PC-9 (cell line): Measurements from ENCODE around the gene TYW3. TPM values are rescaled to one million over a fixed set of nuclear protein-coding genes. Genes with fewer than 3 reads are reported as not detected.
"Not testable (repeated sequence)": the region's sequence is repeated elsewhere in the genome, so short reads cannot be mapped to it uniquely, and the experiment has no call there.

Source experiments
- BruUV-seq: library from RNA; stranded (reverse); fragments of 400-500 nt; replicated peaks from 2 replicates; lab custom pipeline; 2021; lab: Mats Ljungman, UMichigan
- CTCF ChIA-PET: fragments of 300-600 bp; sonication (Branson Sonifier 250); formaldehyde crosslinking; loops from one replicate; lab custom pipeline; 2022; ENCODE audit warnings: antibody characterized with exemption; lab: Charles Lee
- POLR2A ChIA-PET: fragments of 300-600 bp; sonication (Branson Sonifier 250); formaldehyde crosslinking; loops from one replicate; lab custom pipeline; 2022; ENCODE audit warnings: antibody characterized with exemption; ENCODE audit not compliant: unreplicated experiment; lab: Charles Lee
- DNase-seq, 2 experiments: peaks; one replicate each; pipeline versions ENCODE4 v3.0.0 to v3.0.0-alpha.2; 2015 to 2022; ENCODE audit warnings: mixed read lengths in 1 of 2
- H2AFZ ChIP-seq: fragments of 200-600 bp; sonication (generic); 2 replicates; pipeline ENCODE4 v1.8.1; 2017; ENCODE audit warnings: antibody characterized with exemption
- H3F3A ChIP-seq: fragments of 200-600 bp; sonication (generic); 2 replicates; pipeline ENCODE4 v1.8.1; 2017; ENCODE audit warnings: antibody characterized with exemption, mild to moderate bottlenecking, low read depth; ENCODE audit not compliant: insufficient read depth
- H3K27ac ChIP-seq: fragments of 200-600 bp; sonication (generic); 2 replicates; pipeline ENCODE4 v1.6.1; 2016; ENCODE audit warnings: mixed run types
- H3K27me3 ChIP-seq: fragments of 200-600 bp; sonication (generic); 2 replicates; pipeline ENCODE4 v1.6.1; 2016; ENCODE audit warnings: low read depth, mixed run types; ENCODE audit not compliant: insufficient read depth
- H3K36me3 ChIP-seq: fragments of 200-600 bp; sonication (generic); 2 replicates; pipeline ENCODE4 v1.6.1; 2016; ENCODE audit warnings: low read depth, mixed run types
- H3K4me1 ChIP-seq: fragments of 200-600 bp; sonication (generic); replicated peaks from 2 replicates; pipeline ENCODE4 v1.6.1; 2016; ENCODE audit warnings: mixed run types; ENCODE audit not compliant: insufficient read depth
- H3K4me2 ChIP-seq: fragments of 200-600 bp; sonication (generic); 2 replicates; pipeline ENCODE4 v1.6.1; 2017; ENCODE audit warnings: mixed run types
- H3K4me3 ChIP-seq: fragments of 200-600 bp; sonication (generic); 2 replicates; pipeline ENCODE4 v1.6.1; 2016; ENCODE audit warnings: mixed run types
- H3K79me2 ChIP-seq: fragments of 200-600 bp; sonication (generic); 2 replicates; pipeline ENCODE4 v1.6.1; 2017; ENCODE audit warnings: low read depth, mixed run types
- H3K9me2 ChIP-seq: fragments of 200-600 bp; sonication (generic); 2 replicates; pipeline ENCODE4 v1.8.1; 2017; ENCODE audit warnings: mild to moderate bottlenecking; ENCODE audit not compliant: insufficient read depth
- H3K9me3 ChIP-seq: fragments of 200-600 bp; sonication (generic); 2 replicates; pipeline ENCODE4 v1.8.1; 2016; ENCODE audit warnings: low read depth; ENCODE audit not compliant: insufficient read depth
- H4K20me1 ChIP-seq: fragments of 200-600 bp; sonication (generic); 2 replicates; pipeline ENCODE4 v1.8.1; 2017; ENCODE audit not compliant: insufficient read depth
- EZH2 ChIP-seq: fragments of 200-600 bp; sonication (generic); IDR thresholded peaks from 2 replicates; pipeline ENCODE4 v1.8.0; 2017; ENCODE audit warnings: antibody characterized with exemption, low read depth
- intact Hi-C: fragments of 100-400 bp; cut with micrococcal nuclease; formaldehyde crosslinking; loops from one replicate; pipeline ENCODE4 v1.10.0; 2022; ENCODE audit not compliant: unreplicated experiment
- total RNA-seq: library from RNA; stranded (reverse); gene quantifications from 2 replicates; pipeline ENCODE4 v1.2.3, GENCODE V29; 2021
- TF ChIP-seq, protein P1 (sequence below): fragments of 200-600 bp; sonication (generic); conservative IDR thresholded peaks from 2 replicates; pipeline ENCODE4 v1.6.1; 2017; ENCODE audit warnings: mixed run types, antibody characterized with exemption, mild to moderate bottlenecking, moderate library complexity

TYW3 gene
- total RNA-seq, 1 experiment from 2014 or later, result 19.8 TPM

DNA sequence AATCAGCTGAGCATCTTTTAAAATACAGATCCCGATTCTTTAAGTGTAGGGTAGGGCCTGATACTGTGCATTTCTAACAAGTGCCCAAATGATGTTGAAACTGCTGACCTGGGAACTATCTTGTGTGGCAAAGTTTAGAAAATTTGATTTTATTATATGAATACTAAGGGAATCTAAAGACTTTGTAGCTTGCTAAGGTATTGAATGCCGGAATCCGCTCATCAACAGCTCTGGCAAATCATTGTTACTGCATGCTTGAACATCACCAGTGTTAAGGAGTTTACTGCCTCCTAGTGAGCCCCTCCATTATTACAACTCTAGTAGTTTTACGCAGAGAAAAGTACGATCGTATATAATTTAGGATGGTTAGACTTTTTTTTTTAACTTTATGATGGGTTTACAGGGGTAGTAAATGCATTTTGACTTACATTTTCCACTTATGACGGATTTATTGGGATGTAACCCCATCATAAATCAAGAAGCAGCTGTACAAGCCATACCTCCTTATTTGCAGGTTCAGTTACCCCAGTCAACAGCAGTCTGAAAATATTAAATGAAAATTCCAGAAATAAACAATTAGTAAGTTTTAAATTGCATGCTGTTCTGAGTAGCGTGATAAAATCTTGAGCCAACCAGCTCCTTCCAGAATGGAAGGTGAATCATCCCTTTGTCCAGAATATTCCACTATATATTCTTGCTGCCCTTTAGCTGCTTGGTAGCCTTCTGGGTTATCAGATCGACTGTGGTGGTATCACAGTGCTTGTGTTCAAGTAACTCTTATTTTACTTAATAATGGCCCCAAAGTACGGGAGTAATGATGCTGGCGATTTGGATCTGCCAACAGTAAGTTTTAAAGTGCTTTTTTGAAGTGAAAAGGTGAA is 892 bp downstream of the TYW3 start:
- Histone ChIP-seq H3K4me3 (peak overlapping the region; percentile 95), H3K9me2 (no peaks in the 10 kb centered on the region), H3K27ac (peak overlapping the region; percentile 84), H3K4me2 (peak overlapping the region; percentile 87), H3K36me3 (peaks cover 23% of the 10 kb centered on the region), H2AFZ (peak overlapping the region; percentile 97), H3K4me1 (peaks cover 25% of the 10 kb centered on the region), H3F3A (peaks cover 6% of the 10 kb centered on the region), H3K9me3 (no peaks in the 10 kb centered on the region), H3K79me2 (peaks cover 31% of the 10 kb centered on the region), H3K27me3 (no peaks in the 10 kb centered on the region), H4K20me1 (peaks cover 10% of the 10 kb centered on the region; the same call in 1 of the 2 replicates)
- TF ChIP-seq, protein P1, sequence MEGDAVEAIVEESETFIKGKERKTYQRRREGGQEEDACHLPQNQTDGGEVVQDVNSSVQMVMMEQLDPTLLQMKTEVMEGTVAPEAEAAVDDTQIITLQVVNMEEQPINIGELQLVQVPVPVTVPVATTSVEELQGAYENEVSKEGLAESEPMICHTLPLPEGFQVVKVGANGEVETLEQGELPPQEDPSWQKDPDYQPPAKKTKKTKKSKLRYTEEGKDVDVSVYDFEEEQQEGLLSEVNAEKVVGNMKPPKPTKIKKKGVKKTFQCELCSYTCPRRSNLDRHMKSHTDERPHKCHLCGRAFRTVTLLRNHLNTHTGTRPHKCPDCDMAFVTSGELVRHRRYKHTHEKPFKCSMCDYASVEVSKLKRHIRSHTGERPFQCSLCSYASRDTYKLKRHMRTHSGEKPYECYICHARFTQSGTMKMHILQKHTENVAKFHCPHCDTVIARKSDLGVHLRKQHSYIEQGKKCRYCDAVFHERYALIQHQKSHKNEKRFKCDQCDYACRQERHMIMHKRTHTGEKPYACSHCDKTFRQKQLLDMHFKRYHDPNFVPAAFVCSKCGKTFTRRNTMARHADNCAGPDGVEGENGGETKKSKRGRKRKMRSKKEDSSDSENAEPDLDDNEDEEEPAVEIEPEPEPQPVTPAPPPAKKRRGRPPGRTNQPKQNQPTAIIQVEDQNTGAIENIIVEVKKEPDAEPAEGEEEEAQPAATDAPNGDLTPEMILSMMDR, result peak; percentile 89
- TF ChIP-seq EZH2, result no peak
- ChIA-PET POLR2A (no interaction called here), CTCF (interaction anchor here (0.6 kb wide), 1 partner anchor 131 kb away, joined by 3 read pairs; no protein-coding TSS in a partner anchor)
- peak; percentile 26 to 79 for DNase-seq
- intact Hi-C loops, result loop anchor here (2.0 to 10.0 kb wide), 3 partner anchors 42 to 229 kb away; no protein-coding TSS in a partner anchor
- no TSS peak for BruUV-seq

DNA sequence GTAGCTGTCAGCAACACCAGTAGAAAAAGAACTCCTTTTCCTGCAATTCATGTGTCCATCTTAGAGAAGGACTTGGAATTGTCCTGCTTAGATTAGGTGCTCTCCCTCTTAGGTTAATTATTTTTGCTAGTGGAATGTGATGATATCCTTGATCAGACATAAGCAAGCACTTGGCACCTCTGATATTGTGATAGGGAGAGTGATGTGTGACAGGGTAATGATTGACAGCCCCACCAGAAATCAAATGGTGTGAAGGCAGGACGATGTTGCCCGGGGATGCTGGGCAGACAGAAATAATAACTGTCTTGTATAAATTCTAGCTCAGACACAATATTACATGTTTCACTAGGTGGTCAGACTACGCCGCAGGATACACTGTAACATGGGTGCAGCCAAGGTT is 4.4 kb downstream of the TYW3 start:
- Histone ChIP-seq H3K9me2 (no peaks in the 10 kb centered on the region), H3K36me3 (peaks cover 35% of the 10 kb centered on the region), H3K4me3 (no peak overlapping the region), H2AFZ (no peak overlapping the region), H4K20me1 (peaks cover 10% of the 10 kb centered on the region; the same call in 1 of the 2 replicates), H3K9me3 (no peaks in the 10 kb centered on the region), H3K79me2 (peaks cover 23% of the 10 kb centered on the region), H3K4me2 (no peak overlapping the region), H3F3A (peaks cover 6% of the 10 kb centered on the region), H3K4me1 (peaks cover 13% of the 10 kb centered on the region), H3K27ac (no peak overlapping the region), H3K27me3 (no peaks in the 10 kb centered on the region)
- BruUV-seq, result no TSS peak
- intact Hi-C loops, result loop anchor here (10.0 kb wide), 1 partner anchor 233 kb away; no protein-coding TSS in a partner anchor
- TF ChIP-seq, protein P1, result no peak
- TF ChIP-seq EZH2, result no peak
- POLR2A ChIA-PET, result no interaction called here
- no peak for DNase-seq
- CTCF ChIA-PET, result no interaction called here

DNA sequence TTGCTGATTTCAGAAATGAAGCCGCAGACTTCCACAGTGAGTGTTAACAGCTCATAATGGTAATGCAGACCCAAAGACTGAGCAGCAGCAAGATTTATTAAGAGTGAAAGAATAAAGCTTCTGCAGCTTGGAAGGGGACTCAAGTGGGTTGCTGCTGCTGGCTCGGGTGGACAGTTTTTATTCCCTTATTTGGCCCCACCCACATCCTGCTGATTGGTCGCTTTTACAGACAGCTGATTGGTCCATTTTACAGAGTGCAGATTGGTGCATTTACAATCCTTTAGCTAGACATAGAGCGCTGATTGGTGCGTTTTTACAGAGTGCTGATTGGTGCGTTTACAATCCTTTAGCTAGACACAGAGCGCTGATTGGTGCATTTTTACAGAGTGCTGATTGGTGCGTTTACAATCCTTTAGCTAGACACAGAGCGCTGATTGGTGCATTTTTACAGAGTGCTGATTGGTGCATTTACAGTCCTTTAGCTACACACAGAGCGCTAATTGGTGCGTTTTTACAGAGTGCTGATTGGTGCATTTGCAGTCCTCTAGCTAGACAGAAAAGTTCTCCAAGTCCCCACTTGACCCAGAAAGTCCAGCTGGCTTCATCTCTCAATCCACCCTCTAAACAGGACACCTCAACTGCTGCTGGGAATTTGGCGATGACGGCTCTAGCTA is 7.5 kb downstream of the TYW3 start:
- H3K79me2 ChIP-seq, H3K27ac ChIP-seq, H3K27me3 ChIP-seq, H2AFZ ChIP-seq, H3K9me3 ChIP-seq, H3K4me1 ChIP-seq, H3K4me3 ChIP-seq, CTCF ChIA-PET, BruUV-seq, intact Hi-C loops, DNase-seq, H3F3A ChIP-seq, H4K20me1 ChIP-seq, POLR2A ChIA-PET, H3K4me2 ChIP-seq, H3K9me2 ChIP-seq: not testable (repeated sequence)
- peaks cover 41% of the 10 kb centered on the region for H3K36me3 ChIP-seq

DNA sequence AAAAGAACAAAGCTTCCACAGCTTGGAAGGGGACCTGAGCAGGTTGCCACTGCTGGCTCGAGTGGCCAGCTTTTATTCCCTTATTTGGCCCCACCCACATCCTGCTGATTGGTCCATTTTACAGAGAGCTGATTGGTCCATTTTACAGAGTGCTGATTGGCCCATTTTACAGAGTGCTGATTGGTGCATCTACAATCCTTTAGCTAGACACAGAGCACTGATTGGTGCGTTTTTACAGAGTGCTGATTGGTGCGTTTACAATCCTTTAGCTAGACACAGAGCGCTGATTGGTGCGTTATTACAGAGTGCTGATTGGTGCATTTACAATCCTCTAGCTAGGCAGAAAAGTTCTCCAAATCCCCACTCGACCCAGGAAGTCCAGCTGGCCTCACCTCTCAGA is 12.3 kb downstream of the TYW3 start:
- H3K36me3 ChIP-seq, result peaks cover 13% of the 10 kb centered on the region
- H3K4me2 ChIP-seq, H3K9me2 ChIP-seq, H3K27me3 ChIP-seq, H2AFZ ChIP-seq, BruUV-seq, H3K79me2 ChIP-seq, DNase-seq, intact Hi-C loops, H3K4me1 ChIP-seq, H3K27ac ChIP-seq, H3F3A ChIP-seq, H4K20me1 ChIP-seq, CTCF ChIA-PET, H3K4me3 ChIP-seq, H3K9me3 ChIP-seq, POLR2A ChIA-PET: not testable (repeated sequence)
